Esophagus muscularis mucosa (tissue), 3 donors: ENCODE results near the gene STEEP1.

Experiments
- CTCF ChIP-seq, 3 experiments: fragments of 200-600 bp in 2 of 3; fragments of 450-650 bp in 1 of 3; sonication (generic) in 2 of 3; IDR thresholded peaks; one replicate each; pipeline ENCODE4 v1.5.1; 2017 to 2019; ENCODE audit warnings: antibody characterized with exemption in 3 of 3, mild to moderate bottlenecking in 2 of 3, moderate library complexity in 1 of 3
- POLR2A ChIP-seq: fragments of 450-650 bp; IDR thresholded peaks from one replicate; pipeline ENCODE4 v1.6.1; 2017; ENCODE audit warnings: antibody characterized with exemption, moderate library complexity, mild to moderate bottlenecking, low read depth
- POLR2AphosphoS5 ChIP-seq, 2 donors: sonication (generic); formaldehyde crosslinking; IDR thresholded peaks; one replicate each; pipeline ENCODE4 v1.6.1; 2017; ENCODE audit warnings: antibody characterized with exemption in 2 of 2

- TF ChIP-seq CTCF (IDR thresholded peaks at IDR 0.05) (no peak), POLR2AphosphoS5 (IDR thresholded peaks at IDR 0.05) (no peak), POLR2A (no peak)
Measured at GRCh38 chrX:119573222-119573621, 8.0 kb upstream of the STEEP1 start.
